CD4-positive, CD25-positive, alpha-beta regulatory T cell (primary cell): Measurements from ENCODE around the gene EPHB1. TPM values are rescaled to one million over a fixed set of nuclear protein-coding genes. Genes with fewer than 3 reads are reported as not detected.

ENCODE experiments used
- ATAC-seq, 2 donors: fragments of 150-1000 bp; cut with Tn5 transposase; one replicate each; pipeline ENCODE4 v1.10.0; 2021; ENCODE audit warnings: low read depth in 2 of 2, moderate number of reproducible peaks in 2 of 2, moderate library complexity in 1 of 2
- DNase-seq, 3 donors: peaks; one replicate each; pipeline versions ENCODE4 v3.0.0 to v3.0.0-alpha.2; 2012 to 2022; ENCODE audit warnings: mixed read lengths in 1 of 3
- H3K27ac ChIP-seq: one replicate; pipeline ENCODE4 v1.7.0; 2013; ENCODE audit warnings: mild to moderate bottlenecking, low read length; ENCODE audit not compliant: insufficient read depth, poor library complexity, severe bottlenecking
- H3K27me3 ChIP-seq: one replicate; pipeline ENCODE4 v1.7.0; 2013; ENCODE audit warnings: low read length; ENCODE audit not compliant: control insufficient read depth, insufficient read depth
- H3K36me3 ChIP-seq: one replicate; pipeline ENCODE4 v1.7.0; 2013; ENCODE audit warnings: mild to moderate bottlenecking, low read length, moderate library complexity; ENCODE audit not compliant: control insufficient read depth, insufficient read depth
- H3K4me1 ChIP-seq: 2 replicates; pipeline ENCODE4 v1.7.0; 2013; ENCODE audit warnings: mild to moderate bottlenecking, low read length; ENCODE audit not compliant: insufficient read depth, control insufficient read depth, poor library complexity, severe bottlenecking
- H3K4me3 ChIP-seq: one replicate; pipeline ENCODE4 v1.7.0; 2013; ENCODE audit warnings: low read depth, mild to moderate bottlenecking, low read length, moderate library complexity
- H3K9me3 ChIP-seq, 2 experiments: 1 replicate in 1 of 2; 2 replicates in 1 of 2; pipeline ENCODE4 v1.7.0; 2013; ENCODE audit warnings: low read length in 2 of 2, mild to moderate bottlenecking in 1 of 2, moderate library complexity in 1 of 2; ENCODE audit not compliant: control insufficient read depth in 2 of 2
- H3K27ac Mint-ChIP-seq, 3 donors: one replicate each; pipeline ENCODE4 v1.8.0; 2020 to 2022; ENCODE audit warnings: mild to moderate bottlenecking in 3 of 3, mixed read lengths in 3 of 3, moderate library complexity in 2 of 3
- H3K27me3 Mint-ChIP-seq: one replicate; pipeline ENCODE4 v1.8.0; 2022; ENCODE audit warnings: mild to moderate bottlenecking, mixed read lengths
- H3K36me3 Mint-ChIP-seq: one replicate; pipeline ENCODE4 v1.8.0; 2020; ENCODE audit warnings: mixed read lengths
- H3K4me1 Mint-ChIP-seq, 4 donors: one replicate each; pipeline ENCODE4 v1.8.0; 2020 to 2022; ENCODE audit warnings: mixed read lengths in 4 of 4, mild to moderate bottlenecking in 1 of 4
- H3K4me3 Mint-ChIP-seq, 4 donors: one replicate each; pipeline ENCODE4 v1.8.0; 2020 to 2022; ENCODE audit warnings: mild to moderate bottlenecking in 4 of 4, mixed read lengths in 4 of 4, moderate library complexity in 3 of 4
- H3K9me3 Mint-ChIP-seq, 7 donors: one replicate each; pipeline ENCODE4 v1.8.0; 2020 to 2022; ENCODE audit warnings: mixed read lengths in 7 of 7, mild to moderate bottlenecking in 3 of 7, moderate library complexity in 2 of 7
- polyA plus RNA-seq, 4 donors: library from polyadenylated mRNA; unstranded; fragments of 300-500 nt; fragmentation: Illumina TruSeq; gene quantifications; one replicate each; pipeline ENCODE4 v1.2.3, GENCODE V29; 2021
- total RNA-seq: library from RNA; stranded (reverse); gene quantifications from one replicate; pipeline ENCODE4 v1.2.3, GENCODE V29; 2022

Gene EPHB1
- total and polyA plus RNA-seq, 5 donors from 2014 or later: 0.32 to 2.1 (median 0.84) TPM

DNA sequence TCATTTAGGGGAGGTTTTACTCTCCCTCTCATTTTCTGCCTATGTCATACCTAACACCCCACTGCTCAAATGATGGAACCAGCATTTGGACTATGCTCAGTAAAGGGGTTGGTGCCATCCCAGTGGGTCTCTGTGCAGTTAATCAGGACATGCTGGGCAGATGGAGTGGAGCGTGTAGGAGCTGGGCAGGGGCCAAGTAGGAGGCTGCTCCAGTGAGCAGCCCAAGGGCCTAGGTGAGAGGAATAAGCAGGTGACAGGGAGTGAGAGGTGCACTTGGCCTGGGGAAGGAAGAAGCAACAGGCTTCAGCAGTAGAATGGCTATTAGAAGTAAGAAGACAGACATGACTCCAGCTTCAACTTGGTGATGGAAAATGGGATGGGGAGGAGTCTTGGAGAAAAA, 72.2 kb downstream of the EPHB1 start:
- Histone ChIP-seq H3K36me3 (no peaks in the 10 kb centered on the region), H3K4me3 (no peak overlapping the region), H3K27me3 (no peaks in the 10 kb centered on the region), H3K9me3 (no peaks in the 10 kb centered on the region), H3K27ac (no peak overlapping the region), H3K4me1 (no peaks in the 10 kb centered on the region)
- Mint-ChIP-seq H3K27me3 (peaks cover 4% of the 10 kb centered on the region), H3K36me3 (no peaks in the 10 kb centered on the region), H3K4me3 (peak overlapping the region in 1 of 4 donors; percentile 28), H3K4me1 (no peaks in the 10 kb centered on the region), H3K27ac (no peak overlapping the region), H3K9me3 (peaks cover 0 to 5% (median 0%) of the 10 kb centered on the region in 7 donors)
- DNase-seq (no peak), ATAC-seq (no peak)

DNA sequence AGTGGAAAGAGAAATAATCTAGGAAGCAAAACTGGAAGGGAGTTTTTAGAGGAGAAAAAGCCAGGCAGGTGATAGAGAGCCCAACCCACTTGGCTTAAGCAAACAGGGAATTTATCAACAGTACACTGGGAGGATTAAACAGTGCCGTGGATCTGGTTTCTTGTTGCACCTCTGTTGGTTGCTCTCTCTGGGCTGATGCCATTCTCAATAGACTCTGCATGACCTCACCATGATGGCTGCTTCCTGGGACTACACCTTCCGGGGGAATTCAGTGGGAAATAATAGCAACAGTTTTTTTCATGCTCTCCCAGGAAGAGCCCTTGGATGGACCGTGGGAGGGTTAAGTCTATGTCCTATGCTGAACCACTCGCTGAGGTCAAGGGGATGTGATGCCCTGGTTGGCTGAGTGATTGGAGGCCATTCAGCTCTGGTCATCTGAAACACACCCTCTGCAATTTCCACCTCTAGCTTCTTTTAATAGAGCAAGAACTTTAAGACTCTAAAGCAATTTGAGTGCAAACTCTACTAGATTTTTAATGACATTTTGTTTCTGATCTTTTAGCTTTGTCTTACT, 74.2 kb downstream of the EPHB1 start:
- Histone ChIP-seq H3K4me1 (no peaks in the 10 kb centered on the region), H3K4me3 (no peak overlapping the region), H3K27me3 (no peaks in the 10 kb centered on the region), H3K27ac (no peak overlapping the region), H3K9me3 (no peaks in the 10 kb centered on the region), H3K36me3 (no peaks in the 10 kb centered on the region)
- Mint-ChIP-seq H3K4me1 (no peaks in the 10 kb centered on the region), H3K9me3 (peaks cover 0 to 5% (median 1%) of the 10 kb centered on the region in 7 donors), H3K36me3 (no peaks in the 10 kb centered on the region), H3K4me3 (no peak overlapping the region), H3K27ac (no peak overlapping the region), H3K27me3 (peaks cover 12% of the 10 kb centered on the region)
- ATAC-seq (no peak), DNase-seq (no peak)

DNA sequence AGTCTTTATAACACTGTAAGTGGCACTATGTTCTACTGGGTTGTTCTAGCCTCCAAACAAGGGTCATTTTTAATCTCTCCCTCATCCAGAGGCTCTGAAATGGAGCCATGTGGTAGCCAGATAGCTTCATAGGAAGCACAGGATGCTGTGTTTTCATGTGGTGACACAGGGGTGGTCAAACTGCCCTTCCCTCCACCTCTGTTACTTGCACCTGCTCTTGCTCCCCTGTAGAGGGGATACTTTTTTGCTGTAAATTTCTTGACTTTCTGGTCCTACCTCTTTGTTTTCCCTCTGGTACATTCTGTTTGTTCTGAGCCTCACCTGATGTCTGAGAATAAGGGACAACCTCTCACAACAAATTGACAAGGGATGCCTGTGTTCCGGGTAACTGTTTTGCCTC, 76.8 kb downstream of the EPHB1 start:
- Mint-ChIP-seq H3K27ac (no peak overlapping the region), H3K4me3 (no peak overlapping the region), H3K36me3 (no peaks in the 10 kb centered on the region), H3K9me3 (peaks cover 0 to 5% (median 2%) of the 10 kb centered on the region in 7 donors), H3K4me1 (no peaks in the 10 kb centered on the region), H3K27me3 (peaks cover 12% of the 10 kb centered on the region)
- H3K4me3 ChIP-seq: no peak overlapping the region
- no peak for DNase-seq
- H3K9me3 ChIP-seq: no peaks in the 10 kb centered on the region
- ATAC-seq: no peak
- H3K36me3 ChIP-seq: no peaks in the 10 kb centered on the region
- no peaks in the 10 kb centered on the region for H3K4me1 ChIP-seq
- no peaks in the 10 kb centered on the region for H3K27me3 ChIP-seq
- no peak overlapping the region for H3K27ac ChIP-seq

DNA sequence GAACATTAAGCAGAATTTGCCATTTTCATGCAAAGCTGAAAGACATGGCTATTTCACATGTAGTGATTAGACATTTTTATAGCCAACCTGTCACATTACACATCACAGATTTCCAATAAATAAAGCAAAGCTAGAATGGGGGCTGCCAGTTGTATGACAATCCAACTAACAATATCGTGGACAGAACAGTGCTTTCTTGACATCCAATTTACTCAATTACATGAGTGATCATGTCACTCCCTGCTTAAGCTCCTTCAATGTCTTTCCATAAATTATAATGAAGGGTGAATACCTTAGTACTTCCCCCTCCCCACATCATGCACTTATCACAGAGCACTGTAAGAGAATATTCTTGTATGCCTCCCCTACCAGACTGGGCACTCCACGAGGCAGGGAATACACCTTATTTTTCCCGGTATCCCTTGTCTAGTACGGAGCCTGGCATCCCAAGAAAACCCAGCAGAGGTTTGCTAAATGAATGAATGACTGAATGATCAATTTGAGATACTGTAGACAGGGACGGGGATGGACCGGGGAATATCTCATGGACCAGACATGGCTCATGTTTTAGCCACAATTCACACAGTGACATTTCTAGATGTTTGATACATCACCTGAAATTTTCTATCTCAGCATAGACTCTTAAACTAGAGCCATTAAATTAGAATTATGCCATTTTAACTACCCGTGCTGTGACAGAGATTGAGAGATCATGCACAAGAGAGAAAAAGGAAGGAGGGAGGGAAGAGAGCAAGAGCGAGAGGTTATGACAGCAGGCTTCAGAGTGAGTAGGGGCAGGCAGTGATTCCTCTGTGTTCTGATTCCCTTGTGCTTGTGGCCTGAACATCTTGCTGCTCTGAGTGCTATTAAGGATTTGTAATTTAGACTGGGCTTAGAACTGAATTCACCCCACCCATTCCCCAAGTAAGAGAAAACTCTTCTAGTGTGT, 77.7 kb downstream of the EPHB1 start:
- H3K4me1 Mint-ChIP-seq: no peaks in the 10 kb centered on the region
- ATAC-seq: no peak
- DNase-seq: no peak
- H3K4me3 Mint-ChIP-seq: no peak overlapping the region
- H3K4me1 ChIP-seq: no peaks in the 10 kb centered on the region
- no peaks in the 10 kb centered on the region for H3K36me3 ChIP-seq
- H3K27ac Mint-ChIP-seq: no peak overlapping the region
- H3K4me3 ChIP-seq: no peak overlapping the region
- no peaks in the 10 kb centered on the region for H3K27me3 ChIP-seq
- no peaks in the 10 kb centered on the region for H3K9me3 ChIP-seq
- H3K27me3 Mint-ChIP-seq: peaks cover 12% of the 10 kb centered on the region
- H3K36me3 Mint-ChIP-seq: no peaks in the 10 kb centered on the region
- H3K9me3 Mint-ChIP-seq: peaks cover 0 to 5% (median 2%) of the 10 kb centered on the region in 7 donors
- no peak overlapping the region for H3K27ac ChIP-seq

DNA sequence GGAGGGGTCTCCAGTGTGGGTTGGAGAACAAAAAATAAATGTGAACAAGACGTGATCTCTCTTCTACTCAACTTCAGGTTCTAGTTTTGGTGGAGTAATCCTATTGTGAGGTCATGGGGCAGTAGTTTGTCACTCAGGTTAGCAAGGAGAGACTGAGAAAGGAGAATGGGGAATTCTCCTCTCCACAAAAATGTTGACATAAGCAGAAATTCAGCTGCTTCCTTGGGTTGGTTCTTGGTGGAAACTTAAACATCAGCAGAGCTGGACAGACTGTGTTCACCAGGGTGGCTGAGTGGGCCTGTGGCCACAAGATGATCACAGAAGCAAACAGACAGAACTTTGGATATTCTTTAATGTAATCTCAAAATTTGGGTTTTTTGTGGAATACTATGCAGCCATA, 78.7 kb downstream of the EPHB1 start:
- Mint-ChIP-seq H3K9me3 (peaks cover 0 to 5% (median 0%) of the 10 kb centered on the region in 7 donors), H3K4me1 (no peaks in the 10 kb centered on the region), H3K4me3 (no peak overlapping the region), H3K27ac (no peak overlapping the region), H3K27me3 (peaks cover 8% of the 10 kb centered on the region), H3K36me3 (no peaks in the 10 kb centered on the region)
- H3K4me3 ChIP-seq: no peak overlapping the region
- DNase-seq (no peak), ATAC-seq (no peak)
- no peaks in the 10 kb centered on the region for H3K4me1 ChIP-seq
- H3K36me3 ChIP-seq: no peaks in the 10 kb centered on the region
- no peaks in the 10 kb centered on the region for H3K27me3 ChIP-seq
- H3K27ac ChIP-seq: no peak overlapping the region
- no peaks in the 10 kb centered on the region for H3K9me3 ChIP-seq

DNA sequence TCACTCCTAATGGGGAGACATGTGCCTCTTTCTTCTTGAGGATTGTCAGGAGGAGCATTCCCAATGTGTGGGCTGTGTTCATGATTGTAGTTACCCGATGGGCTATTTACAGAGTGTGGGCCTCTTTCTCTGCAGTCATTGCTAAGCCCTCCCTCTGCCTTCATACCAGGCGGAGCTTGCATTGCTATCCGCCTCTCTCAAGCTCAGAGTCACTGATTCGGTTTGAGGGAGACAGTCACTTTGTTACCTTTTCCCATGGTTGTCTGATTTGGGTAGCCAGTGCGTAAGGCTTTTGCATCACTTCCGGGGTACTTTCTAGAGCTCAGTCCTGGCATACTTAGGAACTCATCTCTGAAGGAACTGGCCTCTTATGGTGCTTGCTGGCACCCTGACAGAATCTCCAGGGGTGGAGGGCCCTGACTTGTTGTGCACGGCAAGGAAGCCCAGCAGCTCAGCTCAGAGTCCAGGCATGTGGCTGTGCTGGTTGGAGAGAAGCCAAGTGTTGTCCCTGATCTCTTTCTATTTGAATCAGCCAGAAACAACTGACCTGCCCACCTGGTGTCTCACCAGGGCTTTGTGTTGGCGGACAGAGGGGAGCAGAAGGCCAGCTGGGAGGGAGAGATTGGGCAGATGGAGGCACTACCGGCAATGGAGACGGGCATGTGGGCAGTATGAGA, 79.8 kb downstream of the EPHB1 start:
- DNase-seq (no peak), ATAC-seq (no peak)
- no peaks in the 10 kb centered on the region for H3K4me1 ChIP-seq
- no peaks in the 10 kb centered on the region for H3K27me3 ChIP-seq
- H3K9me3 Mint-ChIP-seq: peaks cover 0 to 5% (median 0%) of the 10 kb centered on the region in 7 donors
- no peaks in the 10 kb centered on the region for H3K36me3 Mint-ChIP-seq
- H3K27ac Mint-ChIP-seq: no peak overlapping the region
- no peak overlapping the region for H3K4me3 Mint-ChIP-seq
- no peaks in the 10 kb centered on the region for H3K9me3 ChIP-seq
- peaks cover 8% of the 10 kb centered on the region for H3K27me3 Mint-ChIP-seq
- H3K27ac ChIP-seq: no peak overlapping the region
- no peaks in the 10 kb centered on the region for H3K36me3 ChIP-seq
- no peaks in the 10 kb centered on the region for H3K4me1 Mint-ChIP-seq
- no peak overlapping the region for H3K4me3 ChIP-seq

DNA sequence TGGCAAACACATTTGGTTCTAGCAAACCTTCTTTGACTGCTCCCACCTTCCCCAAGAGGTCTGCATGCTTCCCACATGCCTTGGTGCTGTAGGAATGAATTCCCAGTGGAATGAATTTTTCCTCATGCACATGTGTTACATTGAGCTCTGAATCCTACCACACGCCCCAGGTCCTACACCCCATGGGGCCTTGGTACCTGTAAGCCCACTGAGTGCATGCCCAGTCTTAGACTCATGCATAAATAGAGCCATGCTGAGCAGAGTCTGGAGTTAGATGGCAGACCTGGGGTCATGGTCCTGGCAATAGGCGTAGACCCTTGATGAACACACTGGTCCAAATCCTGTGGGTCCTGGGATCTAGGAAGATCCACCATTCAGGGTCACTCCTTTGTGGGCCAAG, 81.8 kb downstream of the EPHB1 start:
- no peak overlapping the region for H3K27ac Mint-ChIP-seq
- Histone ChIP-seq H3K9me3 (no peaks in the 10 kb centered on the region), H3K36me3 (no peaks in the 10 kb centered on the region), H3K4me3 (no peak overlapping the region), H3K27me3 (no peaks in the 10 kb centered on the region), H3K4me1 (no peaks in the 10 kb centered on the region), H3K27ac (no peak overlapping the region)
- H3K36me3 Mint-ChIP-seq: no peaks in the 10 kb centered on the region
- no peak overlapping the region for H3K4me3 Mint-ChIP-seq
- H3K4me1 Mint-ChIP-seq: no peaks in the 10 kb centered on the region
- DNase-seq (no peak), ATAC-seq (no peak)
- H3K27me3 Mint-ChIP-seq: peaks cover 19% of the 10 kb centered on the region
- H3K9me3 Mint-ChIP-seq: peaks cover 0 to 5% (median 0%) of the 10 kb centered on the region in 7 donors
